Neural progenitor cell (in vitro differentiated cells): ENCODE data around the gene SPDYE2B.
"Not testable (repeated sequence)": the region's sequence is repeated elsewhere in the genome, so short reads cannot be mapped to it uniquely, and the experiment has no call there.

Experiments
- EZH2 ChIP-seq: fragments of 200-600 bp; sonication (generic); IDR thresholded peaks from 2 replicates; pipeline ENCODE4 v1.6.1; 2017; ENCODE audit warnings: antibody characterized with exemption, mild to moderate bottlenecking, moderate library complexity
- EZH2phosphoT487 ChIP-seq: fragments of 200-600 bp; sonication (generic); IDR thresholded peaks from 2 replicates; pipeline ENCODE4 v1.6.1; 2017; ENCODE audit warnings: antibody characterized with exemption
- TF ChIP-seq, protein P1 (sequence below): fragments of 200-600 bp; sonication (generic); IDR thresholded peaks from 2 replicates; pipeline ENCODE4 v1.5.1; 2017; ENCODE audit warnings: antibody characterized with exemption, mild to moderate bottlenecking

DNA sequence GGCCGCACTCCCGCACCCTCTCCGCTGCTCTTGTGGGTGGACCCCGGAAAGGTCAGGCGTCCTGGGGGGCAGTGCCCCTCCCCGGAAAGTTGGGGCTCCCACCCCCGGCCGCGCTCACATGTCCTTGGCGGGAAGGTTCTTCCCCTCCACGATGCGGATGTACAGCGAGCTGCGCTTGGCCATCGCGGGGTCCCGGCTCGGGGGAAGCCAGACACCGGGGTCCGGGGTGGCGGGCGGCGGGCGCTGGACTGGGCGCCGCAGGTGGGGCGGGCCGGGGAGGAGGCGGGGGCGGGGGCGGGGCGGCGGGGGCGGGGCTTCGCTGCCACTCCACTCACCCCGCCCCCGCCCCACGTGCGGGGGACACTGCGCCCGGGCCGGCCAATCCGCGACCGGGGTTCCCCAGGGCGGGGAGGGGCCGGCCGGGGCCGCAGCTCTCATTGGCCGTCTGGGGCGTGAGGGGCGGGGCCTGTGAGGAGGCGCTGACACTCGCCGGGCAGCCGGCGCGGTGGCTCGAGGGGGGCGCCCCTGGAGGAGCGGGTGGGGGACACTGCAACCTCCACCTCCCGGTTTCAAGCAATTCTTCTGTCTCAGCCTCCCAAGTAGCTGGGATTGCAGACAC lies 33.5 kb upstream of the SPDYE2B start, which contains the start of gene RASA4:
- TF ChIP-seq, protein P1, sequence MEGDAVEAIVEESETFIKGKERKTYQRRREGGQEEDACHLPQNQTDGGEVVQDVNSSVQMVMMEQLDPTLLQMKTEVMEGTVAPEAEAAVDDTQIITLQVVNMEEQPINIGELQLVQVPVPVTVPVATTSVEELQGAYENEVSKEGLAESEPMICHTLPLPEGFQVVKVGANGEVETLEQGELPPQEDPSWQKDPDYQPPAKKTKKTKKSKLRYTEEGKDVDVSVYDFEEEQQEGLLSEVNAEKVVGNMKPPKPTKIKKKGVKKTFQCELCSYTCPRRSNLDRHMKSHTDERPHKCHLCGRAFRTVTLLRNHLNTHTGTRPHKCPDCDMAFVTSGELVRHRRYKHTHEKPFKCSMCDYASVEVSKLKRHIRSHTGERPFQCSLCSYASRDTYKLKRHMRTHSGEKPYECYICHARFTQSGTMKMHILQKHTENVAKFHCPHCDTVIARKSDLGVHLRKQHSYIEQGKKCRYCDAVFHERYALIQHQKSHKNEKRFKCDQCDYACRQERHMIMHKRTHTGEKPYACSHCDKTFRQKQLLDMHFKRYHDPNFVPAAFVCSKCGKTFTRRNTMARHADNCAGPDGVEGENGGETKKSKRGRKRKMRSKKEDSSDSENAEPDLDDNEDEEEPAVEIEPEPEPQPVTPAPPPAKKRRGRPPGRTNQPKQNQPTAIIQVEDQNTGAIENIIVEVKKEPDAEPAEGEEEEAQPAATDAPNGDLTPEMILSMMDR, result not testable (repeated sequence)
- TF ChIP-seq EZH2phosphoT487, EZH2: not testable (repeated sequence)
